ENCODE results near the gene ZNF76.

ZNF76 gene

GRCh38 chr6:35219683-35220326, 39.7 kb upstream of the ZNF76 start:
- H3K79me2 ChIP-seq (ENCODE audit: insufficient read depth, low read length) = no peaks in the 10 kb centered on the region
- no peaks in the 10 kb centered on the region for H3K9me3 ChIP-seq (ENCODE audit: insufficient read depth, low read length)
- no peak overlapping the region for H3K27ac ChIP-seq (ENCODE audit: low read depth, low read length)
- H3K9me2 ChIP-seq (replicated peaks; ENCODE audit: insufficient read depth, low read length) = no peaks in the 10 kb centered on the region
- no peak for TF ChIP-seq EZH2phosphoT487 (conservative IDR thresholded peaks at IDR 0.05; ENCODE audit: low read length)
- TF ChIP-seq CTCF (IDR thresholded peaks at IDR 0.05; ENCODE audit: insufficient read depth, low read length, poor library complexity, severe bottlenecking) = no peak
- no peaks in the 10 kb centered on the region for H3K36me3 ChIP-seq (ENCODE audit: low read length)
- H4K20me1 ChIP-seq (ENCODE audit: low read depth, low read length) = no peaks in the 10 kb centered on the region
- H2AFZ ChIP-seq (ENCODE audit: low read depth, low read length, severe bottlenecking) = no peak overlapping the region
- H3K27me3 ChIP-seq (ENCODE audit: low read length) = no peaks in the 10 kb centered on the region
- H3F3A ChIP-seq (ENCODE audit: insufficient read depth) = no peaks in the 10 kb centered on the region
- H3K4me3 ChIP-seq (ENCODE audit: insufficient read depth, low read length, poor library complexity, severe bottlenecking) = no peak overlapping the region
- H3K9ac ChIP-seq (ENCODE audit: low read length) = no peak overlapping the region
- H3K4me2 ChIP-seq (ENCODE audit: low read depth, low read length, poor library complexity, severe bottlenecking) = no peak overlapping the region

- H3F3A ChIP-seq (ENCODE audit: insufficient read depth) = no peaks in the 10 kb centered on the region
- no peak overlapping the region for H3K4me2 ChIP-seq (ENCODE audit: low read depth, low read length, poor library complexity, severe bottlenecking)
- H3K9me2 ChIP-seq (replicated peaks; ENCODE audit: insufficient read depth, low read length) = no peaks in the 10 kb centered on the region
- TF ChIP-seq EZH2phosphoT487 (conservative IDR thresholded peaks at IDR 0.05; ENCODE audit: low read length) (no peak), CTCF (IDR thresholded peaks at IDR 0.05; ENCODE audit: insufficient read depth, low read length, poor library complexity, severe bottlenecking) (no peak)
- H3K9ac ChIP-seq (ENCODE audit: low read length) = no peak overlapping the region
- H3K36me3 ChIP-seq (ENCODE audit: low read length) = no peaks in the 10 kb centered on the region
- no peaks in the 10 kb centered on the region for H3K79me2 ChIP-seq (ENCODE audit: insufficient read depth, low read length)
- H4K20me1 ChIP-seq (ENCODE audit: low read depth, low read length) = no peaks in the 10 kb centered on the region
- no peaks in the 10 kb centered on the region for H3K27me3 ChIP-seq (ENCODE audit: low read length)
- H3K9me3 ChIP-seq (ENCODE audit: insufficient read depth, low read length) = no peaks in the 10 kb centered on the region
- H3K27ac ChIP-seq (ENCODE audit: low read depth, low read length) = no peak overlapping the region
- H2AFZ ChIP-seq (ENCODE audit: low read depth, low read length, severe bottlenecking) = no peak overlapping the region
- no peak overlapping the region for H3K4me3 ChIP-seq (ENCODE audit: insufficient read depth, low read length, poor library complexity, severe bottlenecking)
These were observed 38.8 kb upstream of the ZNF76 start for GRCh38 chr6:35220711-35221110.

GRCh38 chr6:35223396-35223795, 36.1 kb upstream of the ZNF76 start:
- Histone ChIP-seq H3K36me3 (ENCODE audit: low read length) (no peaks in the 10 kb centered on the region), H3K4me3 (ENCODE audit: insufficient read depth, low read length, poor library complexity, severe bottlenecking) (no peak overlapping the region), H3K27ac (ENCODE audit: low read depth, low read length) (no peak overlapping the region), H3F3A (ENCODE audit: insufficient read depth) (no peaks in the 10 kb centered on the region), H3K27me3 (ENCODE audit: low read length) (no peaks in the 10 kb centered on the region), H4K20me1 (ENCODE audit: low read depth, low read length) (no peaks in the 10 kb centered on the region), H3K9me3 (ENCODE audit: insufficient read depth, low read length) (no peaks in the 10 kb centered on the region), H3K9ac (ENCODE audit: low read length) (no peak overlapping the region), H3K4me2 (ENCODE audit: low read depth, low read length, poor library complexity, severe bottlenecking) (no peak overlapping the region), H3K79me2 (ENCODE audit: insufficient read depth, low read length) (no peaks in the 10 kb centered on the region), H3K9me2 (replicated peaks; ENCODE audit: insufficient read depth, low read length) (no peaks in the 10 kb centered on the region), H2AFZ (ENCODE audit: low read depth, low read length, severe bottlenecking) (no peak overlapping the region)
- TF ChIP-seq CTCF (IDR thresholded peaks at IDR 0.05; ENCODE audit: insufficient read depth, low read length, poor library complexity, severe bottlenecking) (no peak), EZH2phosphoT487 (conservative IDR thresholded peaks at IDR 0.05; ENCODE audit: low read length) (no peak)
